NCI-H1417 treated with DMSO at 0.1 percent for 48 hours (cell line): ENCODE measurements around the gene ULBP2.
"Not testable (repeated sequence)": the region's sequence is repeated elsewhere in the genome, so short reads cannot be mapped to it uniquely, and the experiment has no call there.

Source experiments
- DNase-seq: peaks from one replicate; lab custom pipeline; 2025; lab: John Stamatoyannopoulos, UW

Gene ULBP2

GRCh38 chr6:149909701-149910470, 31.9 kb upstream of the ULBP2 start:
- no peak for DNase-seq

DNA sequence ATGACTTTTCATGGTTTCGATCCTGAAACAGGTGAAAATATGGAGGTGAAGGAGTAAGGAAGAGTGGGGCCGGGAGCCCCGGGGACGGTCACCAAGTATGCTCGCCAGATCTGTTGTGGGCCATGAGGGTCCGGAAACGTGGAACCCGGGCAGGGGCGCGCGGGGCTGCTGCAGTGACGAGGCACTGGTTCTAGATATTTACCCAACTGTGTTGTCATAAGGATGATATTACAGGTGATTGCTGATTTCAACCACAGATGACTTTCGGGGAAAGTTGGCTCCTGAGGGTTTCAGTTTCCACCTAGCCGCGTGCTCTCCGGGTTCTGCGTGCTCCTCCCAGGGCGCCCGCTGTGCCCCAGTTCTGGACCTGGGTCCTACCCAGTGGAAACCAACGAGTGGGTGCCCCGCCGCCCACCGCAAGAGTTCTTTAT, 31.1 kb upstream of the ULBP2 start:
- no peak for DNase-seq

DNA sequence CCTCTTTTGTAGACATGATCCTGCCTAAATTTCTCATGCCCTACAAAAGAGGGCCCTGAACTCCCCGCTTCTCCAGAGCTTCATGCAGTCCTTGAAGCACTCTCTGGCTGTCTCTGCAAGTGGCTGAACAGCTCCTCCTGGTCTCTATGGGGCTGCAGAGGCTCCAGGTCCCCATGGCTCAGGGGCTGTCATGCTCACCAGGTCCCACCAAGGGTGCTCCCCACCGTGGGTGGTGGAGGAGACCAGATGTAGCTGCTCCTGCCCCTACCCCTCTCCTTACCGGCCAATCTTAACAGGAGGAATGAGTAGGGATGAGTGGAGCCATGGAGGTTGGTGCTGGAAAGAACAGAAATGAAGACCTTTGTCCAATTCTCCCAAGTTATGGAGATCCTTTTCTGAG, 29.1 kb upstream of the ULBP2 start:
- DNase-seq = not testable (repeated sequence)

- DNase-seq = no peak
Observed at GRCh38 chr6:149913085-149913484, 28.7 kb upstream of the ULBP2 start.

GRCh38 chr6:149913540-149914240, 28.1 kb upstream of the ULBP2 start:
- DNase-seq = no peak

DNA sequence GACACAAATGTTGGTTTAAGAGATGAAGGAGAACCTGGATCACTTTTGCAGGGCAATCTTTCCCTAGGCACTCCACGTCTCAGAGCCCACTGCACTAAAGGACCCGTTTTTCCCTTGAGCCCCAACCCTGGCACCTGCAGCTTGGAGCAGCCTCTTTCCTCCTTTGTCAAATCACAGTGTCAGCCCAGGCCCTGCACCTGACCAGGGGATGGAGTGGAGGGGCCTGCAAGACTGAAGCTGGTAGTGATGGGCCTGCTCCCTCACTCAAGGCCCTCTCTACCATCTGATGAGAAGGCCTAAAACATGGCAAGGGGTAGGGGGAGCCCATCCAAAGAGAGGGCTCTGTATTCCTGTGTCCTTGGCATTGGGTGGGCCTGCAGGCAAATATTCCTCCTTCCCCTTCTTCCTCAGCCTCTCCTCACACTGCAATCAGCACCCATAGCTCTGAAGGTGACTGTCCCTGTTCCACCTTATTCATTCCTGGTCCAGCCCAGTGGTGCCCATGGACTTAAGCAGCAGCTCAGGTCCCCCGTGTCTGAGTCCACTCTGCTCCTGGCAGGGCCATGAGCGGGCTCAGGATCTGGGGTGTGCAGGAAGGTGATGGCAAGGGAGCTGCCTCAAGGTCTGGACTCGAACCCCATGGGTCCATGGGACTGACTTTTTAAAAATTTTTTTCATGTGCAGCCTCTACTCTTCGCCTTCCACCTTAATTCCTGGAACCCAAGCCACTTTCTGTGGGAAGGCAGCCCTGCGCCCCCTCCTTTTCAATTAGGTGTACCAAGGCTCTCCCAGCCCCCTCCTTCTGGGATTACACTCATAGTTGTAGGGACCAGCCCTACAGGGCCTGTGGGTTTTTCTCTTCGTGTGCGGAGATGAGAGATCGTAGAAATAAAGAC, 25.6 kb upstream of the ULBP2 start:
- no peak for DNase-seq

DNA sequence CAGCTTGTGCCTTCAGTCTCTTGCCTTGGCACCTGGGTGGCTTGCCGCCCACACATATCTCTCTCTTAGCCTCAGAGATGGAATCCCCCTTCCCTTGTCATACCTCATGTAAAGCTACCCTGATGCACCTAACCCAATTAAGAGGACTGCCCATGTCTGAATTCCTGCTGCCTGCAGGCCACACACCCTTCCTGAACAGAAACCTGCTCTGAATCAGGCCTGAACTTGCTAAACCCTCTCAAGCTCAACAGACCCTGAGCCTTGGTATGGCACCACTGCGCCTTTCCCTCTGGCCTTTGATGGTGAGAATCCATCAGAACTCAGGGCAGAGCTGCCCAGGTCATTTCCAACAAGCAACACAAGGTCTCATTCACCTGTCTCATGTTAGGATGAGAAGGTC, 24.1 kb upstream of the ULBP2 start:
- DNase-seq = no peak

DNA sequence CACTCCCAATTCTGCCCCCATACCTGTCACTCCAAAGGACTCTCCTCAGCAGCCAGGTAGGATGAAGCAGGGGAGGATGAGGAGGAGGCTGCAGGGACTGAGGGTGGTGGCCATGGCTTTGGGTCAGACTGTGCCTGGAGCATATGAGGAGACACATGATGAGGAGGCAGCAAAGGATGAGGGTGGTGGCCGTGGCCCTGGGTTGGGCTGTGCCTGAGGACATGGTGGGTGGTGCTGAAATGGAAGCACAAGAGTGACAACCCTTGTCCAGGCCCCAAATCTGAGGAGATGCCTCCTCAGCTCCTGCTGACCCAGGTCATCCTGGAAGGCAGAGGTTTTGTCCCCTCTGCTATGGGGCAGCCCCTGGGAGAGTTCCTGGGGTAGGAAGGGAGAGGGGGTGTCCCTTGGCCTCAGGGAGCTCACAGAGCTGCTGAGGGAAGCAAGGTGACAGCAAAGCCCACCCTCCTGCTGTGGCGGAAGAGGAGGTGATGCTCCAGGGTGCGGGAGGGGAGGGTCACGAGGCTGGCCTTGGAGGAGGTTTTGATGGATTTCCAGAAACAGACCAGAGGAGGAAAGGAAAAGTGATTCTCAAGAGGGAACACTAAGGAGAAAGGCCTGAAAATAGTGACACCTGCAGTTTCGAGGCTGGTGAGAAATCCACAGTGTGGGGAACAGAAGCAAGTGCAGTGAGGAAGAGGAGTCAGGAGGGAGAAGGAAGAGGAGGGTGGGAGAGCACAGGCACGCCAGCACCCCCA, 23.5 kb upstream of the ULBP2 start:
- no peak for DNase-seq

DNA sequence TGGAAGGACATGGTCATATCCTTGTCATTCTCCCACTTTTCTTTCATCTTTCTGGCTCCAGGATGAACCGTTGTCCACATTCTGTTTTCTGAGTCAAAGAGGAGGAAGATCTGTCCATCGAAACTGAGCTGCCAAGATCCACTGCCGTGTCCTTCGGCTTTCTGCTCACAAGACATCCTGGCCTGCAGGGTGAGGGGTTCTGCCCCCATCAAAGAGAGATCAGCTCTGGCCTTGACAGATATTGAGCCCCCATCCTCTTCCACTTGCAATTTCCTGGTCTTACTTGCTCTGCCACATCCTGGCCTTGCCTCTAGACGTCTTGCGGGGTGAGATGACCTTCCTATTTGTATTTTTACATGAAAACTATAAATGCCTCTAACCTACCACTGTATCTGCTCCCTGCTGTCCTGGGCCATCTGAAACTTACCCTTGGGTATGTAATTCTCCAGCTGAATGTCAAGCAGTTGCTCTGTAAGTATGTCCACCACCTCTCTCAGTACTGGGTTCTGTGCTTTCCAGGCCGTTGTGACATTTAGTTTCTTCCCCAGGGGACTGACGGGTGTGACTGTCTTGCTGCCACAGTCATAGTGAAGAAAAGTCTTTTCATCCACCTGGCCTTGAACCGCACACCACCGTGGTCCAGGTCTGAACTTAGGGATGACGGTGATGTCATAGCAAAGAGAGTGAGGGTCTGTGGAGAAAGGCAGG, 22.5 kb upstream of the ULBP2 start:
- DNase-seq = not testable (repeated sequence)

- no peak for DNase-seq
Observed at GRCh38 chr6:149919834-149920225, 22.0 kb upstream of the ULBP2 start.

DNA sequence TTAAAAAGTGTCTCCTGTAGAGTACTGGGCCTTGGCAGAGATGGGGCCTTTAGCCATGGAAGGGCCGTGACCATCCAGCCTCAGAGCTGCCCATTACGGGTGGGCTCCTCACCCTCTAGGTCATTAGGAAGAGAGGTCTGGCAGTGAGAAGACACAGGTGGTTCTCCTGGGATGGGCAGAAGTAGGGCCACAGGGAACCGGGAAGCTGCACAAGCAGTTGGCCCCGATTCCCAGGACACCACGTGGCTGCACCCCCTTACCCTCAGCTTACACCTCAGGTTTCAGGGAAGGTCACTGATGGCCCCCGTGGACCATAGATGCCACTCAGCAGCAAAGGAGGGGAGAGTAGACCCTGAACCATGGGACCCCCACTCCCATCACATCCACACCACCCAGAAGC, 20.5 kb upstream of the ULBP2 start:
- DNase-seq = no peak

- not testable (repeated sequence) for DNase-seq
Observed at GRCh38 chr6:149922091-149922490, 19.7 kb upstream of the ULBP2 start.

- peak; percentile 68 for DNase-seq
Observed at GRCh38 chr6:149922642-149923326, 19.0 kb upstream of the ULBP2 start, which contains the start of gene RAET1G. TSS of gene RAET1G (minus strand) at chr6:149923121. CDS start at chr6:149923010, 111 bp downstream.

- no peak for DNase-seq
Observed at GRCh38 chr6:149923327-149923986, 18.4 kb upstream of the ULBP2 start.

- DNase-seq = no peak
Observed at GRCh38 chr6:149924206-149924932, 17.4 kb upstream of the ULBP2 start.

DNA sequence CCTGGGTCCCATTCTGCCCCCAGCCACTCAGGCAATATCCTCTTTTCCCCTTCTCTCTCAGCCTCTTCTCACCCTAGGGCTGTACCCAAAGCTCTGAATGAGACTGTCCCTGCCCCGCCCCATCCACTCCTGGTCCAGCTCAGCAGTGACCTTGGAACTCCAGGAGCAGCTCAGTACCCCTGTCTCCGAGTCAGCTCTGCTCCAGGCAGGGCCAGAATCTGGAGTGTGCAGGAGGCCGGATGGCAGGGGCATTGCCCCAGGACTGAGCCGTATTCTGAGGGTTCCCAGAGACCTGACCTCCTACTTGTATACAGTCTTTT, 16.9 kb upstream of the ULBP2 start:
- DNase-seq = no peak

GRCh38 chr6:149925253-149925973, 16.4 kb upstream of the ULBP2 start:
- no peak for DNase-seq

GRCh38 chr6:149925974-149926777, 15.6 kb upstream of the ULBP2 start:
- peak; percentile 29 for DNase-seq
